CD14-positive monocyte (primary cell): ENCODE results near the gene ANKRD13A. TPM values are rescaled to one million over a fixed set of nuclear protein-coding genes. Genes with fewer than 3 reads are reported as not detected.
A peak's percentile ranks its signal among the peaks of the same experiment; 100 is the strongest.
"Not testable (repeated sequence)": the region's sequence is repeated elsewhere in the genome, so short reads cannot be mapped to it uniquely, and the experiment has no call there.

Source experiments
- DNase-seq, 3 donors: peaks; one replicate each; pipeline ENCODE4 v3.0.0-alpha.2; 2011 to 2022
- H2AFZ ChIP-seq: 2 replicates; pipeline ENCODE4 v1.6.0; 2012; ENCODE audit warnings: mild to moderate bottlenecking, low read depth, low read length, inconsistent platforms; ENCODE audit not compliant: insufficient read depth, poor library complexity, severe bottlenecking
- H3K27ac ChIP-seq, 2 donors: 1 replicate in 1 of 2; 2 replicates in 1 of 2; pipeline ENCODE4 v1.5.1; 2012 to 2013; ENCODE audit warnings: low read length in 2 of 2, control low read depth in 1 of 2, inconsistent platforms in 1 of 2, low read depth in 1 of 2, mild to moderate bottlenecking in 1 of 2
- H3K27me3 ChIP-seq, 2 donors: one replicate each; pipeline versions ENCODE4 v1.6.0 to v1.6.1; 2011 to 2013; ENCODE audit warnings: low read length in 2 of 2; ENCODE audit not compliant: control insufficient read depth in 2 of 2, insufficient read depth in 2 of 2
- H3K36me3 ChIP-seq, 2 donors: replicated peaks in 1 of 2; 1 replicate in 1 of 2; 2 replicates in 1 of 2; pipeline versions ENCODE4 v1.5.1 to v1.6.1; 2012 to 2013; ENCODE audit warnings: low read length in 2 of 2, control low read depth in 1 of 2, inconsistent platforms in 1 of 2, mild to moderate bottlenecking in 1 of 2; ENCODE audit not compliant: insufficient read depth in 2 of 2, control insufficient read depth in 1 of 2
- H3K4me1 ChIP-seq, 2 donors: 1 replicate in 1 of 2; 2 replicates in 1 of 2; pipeline versions ENCODE4 v1.5.1 to v1.6.1; 2012 to 2013; ENCODE audit warnings: low read length in 2 of 2, control low read depth in 1 of 2, inconsistent platforms in 1 of 2, mild to moderate bottlenecking in 1 of 2, moderate library complexity in 1 of 2; ENCODE audit not compliant: insufficient read depth in 2 of 2, control insufficient read depth in 1 of 2
- H3K4me2 ChIP-seq: replicated peaks from 2 replicates; pipeline ENCODE3; 2012; ENCODE audit warnings: low read length, moderate library complexity, mild to moderate bottlenecking; ENCODE audit not compliant: poor library complexity, severe bottlenecking; ENCODE audit errors: extremely low read depth
- H3K4me3 ChIP-seq, 3 experiments: fragments of 200-600 bp in 1 of 3; sonication (generic) in 1 of 3; replicated peaks in 1 of 3; 1 replicate in 2 of 3; 2 replicates in 1 of 3; pipeline ENCODE4 v1.5.1; 2011 to 2013; ENCODE audit warnings: low read length in 3 of 3, mild to moderate bottlenecking in 3 of 3, control low read depth in 2 of 3, low read depth in 2 of 3, inconsistent platforms in 1 of 3, moderate library complexity in 1 of 3
- H3K79me2 ChIP-seq: 2 replicates; pipeline ENCODE4 v1.6.0; 2012; ENCODE audit warnings: mild to moderate bottlenecking, control low read depth, inconsistent platforms, low read length, moderate library complexity; ENCODE audit not compliant: insufficient read depth
- H3K9ac ChIP-seq: 2 replicates; pipeline ENCODE4 v1.6.0; 2017; ENCODE audit warnings: low read length, mild to moderate bottlenecking; ENCODE audit not compliant: insufficient read depth, poor library complexity, severe bottlenecking
- H3K9me3 ChIP-seq, 2 donors: replicated peaks in 1 of 2; 1 replicate in 1 of 2; 2 replicates in 1 of 2; pipeline versions ENCODE4 v1.5.1 to v1.6.1; 2012 to 2013; ENCODE audit warnings: low read length in 2 of 2, control low read depth in 1 of 2; ENCODE audit not compliant: control insufficient read depth in 1 of 2, insufficient read depth in 1 of 2
- H4K20me1 ChIP-seq: 2 replicates; pipeline ENCODE4 v1.6.0; 2012; ENCODE audit warnings: mild to moderate bottlenecking, low read length, control low read depth, moderate library complexity; ENCODE audit not compliant: insufficient read depth
- H3K27ac Mint-ChIP-seq, 7 donors: one replicate each; pipeline ENCODE4 v1.8.0; 2020; ENCODE audit warnings: mild to moderate bottlenecking in 7 of 7, mixed read lengths in 7 of 7, moderate library complexity in 6 of 7, inconsistent platforms in 2 of 7
- H3K27me3 Mint-ChIP-seq, 3 donors: one replicate each; pipeline ENCODE4 v1.8.0; 2021 to 2022; ENCODE audit warnings: low read depth in 3 of 3, mild to moderate bottlenecking in 3 of 3, mixed read lengths in 3 of 3, moderate library complexity in 3 of 3, inconsistent platforms in 1 of 3
- H3K36me3 Mint-ChIP-seq, 2 donors: one replicate each; pipeline ENCODE4 v1.8.0; 2020; ENCODE audit warnings: mixed read lengths in 2 of 2, inconsistent platforms in 1 of 2, mild to moderate bottlenecking in 1 of 2
- H3K4me1 Mint-ChIP-seq: one replicate; pipeline ENCODE4 v1.8.0; 2020; ENCODE audit warnings: mild to moderate bottlenecking, mixed read lengths
- H3K4me3 Mint-ChIP-seq, 2 donors: one replicate each; pipeline ENCODE4 v1.8.0; 2020; ENCODE audit warnings: mild to moderate bottlenecking in 2 of 2, mixed read lengths in 2 of 2, moderate library complexity in 1 of 2
- H3K9me3 Mint-ChIP-seq, 7 donors: one replicate each; pipeline ENCODE4 v1.8.0; 2020 to 2022; ENCODE audit warnings: mixed read lengths in 7 of 7, mild to moderate bottlenecking in 6 of 7, moderate library complexity in 6 of 7, inconsistent platforms in 2 of 7
- CTCF ChIP-seq: fragments of 200-600 bp; IDR thresholded peaks from one replicate; pipeline ENCODE4 v1.8.0; 2022; ENCODE audit warnings: antibody characterized with exemption, mild to moderate bottlenecking
- WGBS: methylation state at CpG from one replicate; pipeline ENCODE4 v1.1.5; 2013; ENCODE audit warnings: missing lambda C conversion rate; ENCODE audit not compliant: insufficient coverage; 5-methylcytosine and 5-hydroxymethylcytosine counted together
- intact Hi-C, 2 donors: fragments of 100-400 bp; cut with micrococcal nuclease; formaldehyde crosslinking; loops; one replicate each; pipeline versions ENCODE4 v1.15.0 to v1.15.1; 2023
- polyA plus RNA-seq, 3 donors: library from polyadenylated mRNA; depleted of rRNA in 1 of 3; unstranded in 2 of 3; stranded (reverse) in 1 of 3; fragments of 300-500 nt in 2 of 3; fragments of >200 nt in 1 of 3; fragmentation: Illumina TruSeq in 2 of 3; gene quantifications; 1 replicate in 2 of 3; 2 replicates in 1 of 3; pipeline ENCODE4 v1.2.3, GENCODE V29; 2012 to 2021

ANKRD13A gene
- polyA plus RNA-seq, 3 donors = 42.8 to 89.3 (median 46.8) TPM

- H3K4me2 ChIP-seq = not testable (repeated sequence)
- WGBS = 100% methylated on average over 3 of the region's 9 CpGs
Observed at GRCh38 chr12:110049666-110050065, 50.4 kb downstream of the ANKRD13A start.

GRCh38 chr12:110050927-110051326, 51.7 kb downstream of the ANKRD13A start:
- Mint-ChIP-seq H3K27ac (no peak overlapping the region), H3K9me3 (peaks cover 0 to 2% (median 0%) of the 10 kb centered on the region in 7 donors)

More at GRCh38 chr12:110049666-110050065, 50.4 kb downstream of the ANKRD13A start:
- H3K79me2 ChIP-seq = peaks cover 35% of the 10 kb centered on the region
- H2AFZ ChIP-seq, H3K36me3 Mint-ChIP-seq, H3K9me3 Mint-ChIP-seq, H3K27me3 ChIP-seq, H3K9ac ChIP-seq, H3K4me3 Mint-ChIP-seq, H3K9me3 ChIP-seq, H3K27me3 Mint-ChIP-seq, H3K4me3 ChIP-seq, H3K36me3 ChIP-seq, H4K20me1 ChIP-seq, DNase-seq: not testable (repeated sequence)
- H3K27ac Mint-ChIP-seq = peak overlapping the region in 6 of 7 donors; percentile 96 to 99 (median 99)
- intact Hi-C loops = loop anchor here (10.0 kb wide), 1 partner anchor 75 kb away; the partner anchor contains the start of gene IFT81 (in 2 of the 2)
- peaks cover 24 to 29% of the 10 kb centered on the region in 2 donors for H3K4me1 ChIP-seq
- H3K27ac ChIP-seq = peak overlapping the region in 1 of 2 donors; percentile 88
- peaks cover 30% of the 10 kb centered on the region for H3K4me1 Mint-ChIP-seq

GRCh38 chr12:110055375-110056352, 56.4 kb downstream of the ANKRD13A start:
- H3K9me3 Mint-ChIP-seq, H3K4me2 ChIP-seq, H3K9me3 ChIP-seq, H2AFZ ChIP-seq, H3K27me3 ChIP-seq, H3K79me2 ChIP-seq, H4K20me1 ChIP-seq, H3K4me3 ChIP-seq, H3K27me3 Mint-ChIP-seq, H3K36me3 Mint-ChIP-seq, H3K9ac ChIP-seq, H3K36me3 ChIP-seq: not testable (repeated sequence)
- intact Hi-C loops = loop anchor here in 1 of 2 donors (10.0 kb wide), 1 partner anchor 69 kb away; the partner anchor contains the start of gene IFT81
- Histone ChIP-seq H3K27ac (peak overlapping the region in 1 of 2 donors; percentile 11), H3K4me1 (peaks cover 17 to 26% of the 10 kb centered on the region in 2 donors)
- Mint-ChIP-seq H3K4me3 (peak overlapping the region; percentile 38 to 69), H3K4me1 (peaks cover 35% of the 10 kb centered on the region), H3K27ac (peak overlapping the region in 6 of 7 donors; percentile 67 to 86 (median 78))
- DNase-seq = peak; percentile 10 to 81 (median 35)
- 0% methylated on average over 1 of the region's 11 CpGs for WGBS

More at GRCh38 chr12:110050927-110051326, 51.7 kb downstream of the ANKRD13A start:
- Mint-ChIP-seq H3K4me1 (peaks cover 40% of the 10 kb centered on the region), H3K36me3 (peaks cover 0 to 7% of the 10 kb centered on the region in 2 donors), H3K4me3 (no peak overlapping the region), H3K27me3 (no peaks in the 10 kb centered on the region)
- Histone ChIP-seq H3K4me3 (no peak overlapping the region), H3K36me3 (no peaks in the 10 kb centered on the region), H4K20me1 (peaks cover 6% of the 10 kb centered on the region), H3K27me3 (no peaks in the 10 kb centered on the region), H3K9ac (no peak overlapping the region), H3K9me3 (no peaks in the 10 kb centered on the region), H3K4me1 (peaks cover 31 to 38% of the 10 kb centered on the region in 2 donors), H3K4me2 (no peak overlapping the region), H2AFZ (no peak overlapping the region), H3K27ac (no peak overlapping the region), H3K79me2 (peaks cover 23% of the 10 kb centered on the region)
- 100% methylated on average over 1 of the region's 6 CpGs for WGBS
- intact Hi-C loops = loop anchor here in 1 of 2 donors (10.0 kb wide), 1 partner anchor 74 kb away; the partner anchor contains the start of gene IFT81
- no peak for DNase-seq
- TF ChIP-seq CTCF = no peak
